ENCODE data around the gene PRKG1. TPM values are rescaled to one million over a fixed set of nuclear protein-coding genes. Genes with fewer than 3 reads are reported as not detected.

PRKG1 gene
- total and polyA plus RNA-seq, 12 donors: 3.8 to 48.1 (median 29.9) TPM

DNA sequence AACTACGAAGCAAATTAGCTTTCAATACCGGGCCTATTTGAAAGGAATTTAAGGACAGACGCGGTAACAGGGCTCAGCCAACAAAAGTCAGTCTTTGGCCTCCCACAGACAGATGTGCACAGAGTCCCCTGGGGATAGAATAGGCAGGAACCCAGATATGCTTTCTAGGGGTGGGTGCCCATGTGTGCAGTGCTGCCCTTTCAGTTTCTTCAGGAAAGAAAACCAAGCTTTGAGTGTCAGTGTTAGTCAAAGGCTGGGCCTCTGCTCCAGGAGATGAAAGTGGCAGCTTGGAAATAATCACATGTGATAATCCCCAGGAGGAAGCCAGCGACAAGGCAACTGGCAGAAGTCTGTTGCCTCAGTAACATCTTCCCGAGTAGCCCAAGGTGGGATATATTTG lies 668.9 kb downstream of the PRKG1 start:
- H3K27ac ChIP-seq: no peak overlapping the region
- H3K9me3 ChIP-seq: no peaks in the 10 kb centered on the region
- H3K27me3 ChIP-seq: no peaks in the 10 kb centered on the region
- peaks cover 0 to 12% (median 0%) of the 10 kb centered on the region in 9 donors for H3K4me1 ChIP-seq
- DNase-seq (no peak), ATAC-seq (peak in 1 of 8 donors; percentile 62)
- TF ChIP-seq, protein P1, sequence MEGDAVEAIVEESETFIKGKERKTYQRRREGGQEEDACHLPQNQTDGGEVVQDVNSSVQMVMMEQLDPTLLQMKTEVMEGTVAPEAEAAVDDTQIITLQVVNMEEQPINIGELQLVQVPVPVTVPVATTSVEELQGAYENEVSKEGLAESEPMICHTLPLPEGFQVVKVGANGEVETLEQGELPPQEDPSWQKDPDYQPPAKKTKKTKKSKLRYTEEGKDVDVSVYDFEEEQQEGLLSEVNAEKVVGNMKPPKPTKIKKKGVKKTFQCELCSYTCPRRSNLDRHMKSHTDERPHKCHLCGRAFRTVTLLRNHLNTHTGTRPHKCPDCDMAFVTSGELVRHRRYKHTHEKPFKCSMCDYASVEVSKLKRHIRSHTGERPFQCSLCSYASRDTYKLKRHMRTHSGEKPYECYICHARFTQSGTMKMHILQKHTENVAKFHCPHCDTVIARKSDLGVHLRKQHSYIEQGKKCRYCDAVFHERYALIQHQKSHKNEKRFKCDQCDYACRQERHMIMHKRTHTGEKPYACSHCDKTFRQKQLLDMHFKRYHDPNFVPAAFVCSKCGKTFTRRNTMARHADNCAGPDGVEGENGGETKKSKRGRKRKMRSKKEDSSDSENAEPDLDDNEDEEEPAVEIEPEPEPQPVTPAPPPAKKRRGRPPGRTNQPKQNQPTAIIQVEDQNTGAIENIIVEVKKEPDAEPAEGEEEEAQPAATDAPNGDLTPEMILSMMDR (IDR thresholded peaks at IDR 0.05): no peak
- no peaks in the 10 kb centered on the region for H3K36me3 ChIP-seq
- intact Hi-C loops (cut with DNase I): no loop called here
- H3K4me3 ChIP-seq: no peak overlapping the region
- WGBS, 2 donors: 48 to 54% methylated on average over 6 of the region's 6 CpGs

DNA sequence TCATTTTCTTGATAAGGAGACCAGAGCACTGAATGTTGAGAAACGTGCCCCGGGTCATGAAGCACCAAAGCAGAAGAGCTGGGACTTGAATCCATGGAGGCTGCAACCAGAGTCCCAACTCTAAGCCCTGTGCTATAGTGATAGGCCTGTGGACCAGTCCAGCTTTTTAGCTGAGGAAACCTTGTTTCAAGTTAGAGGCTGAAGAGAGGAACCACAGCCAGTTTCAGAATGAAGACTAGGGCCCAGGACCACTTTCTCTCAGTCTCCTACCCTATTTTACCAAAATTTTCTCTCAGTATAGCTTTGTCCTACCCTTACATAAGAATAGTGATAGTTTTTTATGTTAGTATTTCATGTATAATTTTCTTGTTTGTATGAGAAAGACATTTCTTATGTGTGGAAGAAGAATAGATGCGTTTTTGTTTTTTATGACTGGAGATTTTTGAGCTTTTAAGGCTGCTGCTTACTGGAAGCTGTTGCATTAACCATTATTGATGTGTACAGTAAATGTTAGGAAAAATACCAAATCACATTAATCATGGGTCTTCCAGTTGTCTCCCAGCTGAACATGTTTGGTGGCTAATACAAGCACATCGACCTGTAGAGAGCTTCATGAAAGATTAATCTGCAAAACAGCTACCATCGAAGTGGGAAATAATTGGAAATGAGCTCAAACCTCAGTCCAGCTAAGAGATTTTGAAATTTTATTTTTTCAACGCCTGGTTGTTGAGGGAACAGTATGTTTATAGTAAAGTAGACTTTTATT lies 670.1 kb downstream of the PRKG1 start:
- DNase-seq (no peak), ATAC-seq (no peak)
- Histone ChIP-seq H3K4me3 (no peak overlapping the region), H3K36me3 (no peaks in the 10 kb centered on the region), H3K9me3 (no peaks in the 10 kb centered on the region), H3K4me1 (peaks cover 0 to 12% (median 0%) of the 10 kb centered on the region in 9 donors), H3K27ac (no peak overlapping the region), H3K27me3 (no peaks in the 10 kb centered on the region)
- TF ChIP-seq, protein P1 (IDR thresholded peaks at IDR 0.05): no peak
- intact Hi-C loops (cut with DNase I): no loop called here
- WGBS, 2 donors: 86 to 89% methylated on average over 6 of the region's 6 CpGs

DNA sequence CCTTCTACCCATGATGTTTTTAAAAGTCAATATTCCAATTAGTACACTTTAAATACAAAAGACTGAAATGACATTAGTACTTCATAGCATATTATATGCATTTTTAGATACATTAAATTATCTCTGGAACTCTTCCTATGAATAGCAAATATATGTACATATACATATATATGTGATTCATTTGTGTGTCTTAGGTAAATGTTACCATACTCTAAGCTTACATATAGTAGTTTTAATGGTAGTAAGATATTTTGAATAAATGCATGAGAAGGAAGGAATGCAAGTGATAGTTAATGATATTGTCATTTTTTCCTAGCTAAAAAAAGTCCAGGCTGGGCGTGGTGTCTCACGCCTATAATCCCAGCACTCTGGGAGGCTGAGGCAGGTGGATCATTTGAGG lies 671.1 kb downstream of the PRKG1 start:
- ATAC-seq (no peak), DNase-seq (no peak)
- H3K27ac ChIP-seq: no peak overlapping the region
- no peaks in the 10 kb centered on the region for H3K9me3 ChIP-seq
- TF ChIP-seq, protein P1 (IDR thresholded peaks at IDR 0.05): no peak
- 91 to 96% methylated on average over 2 of the region's 2 CpGs for WGBS, 2 donors
- H3K4me3 ChIP-seq: no peak overlapping the region
- H3K27me3 ChIP-seq: no peaks in the 10 kb centered on the region
- H3K4me1 ChIP-seq: peaks cover 0 to 12% (median 0%) of the 10 kb centered on the region in 9 donors
- intact Hi-C loops (cut with DNase I): no loop called here
- no peaks in the 10 kb centered on the region for H3K36me3 ChIP-seq

DNA sequence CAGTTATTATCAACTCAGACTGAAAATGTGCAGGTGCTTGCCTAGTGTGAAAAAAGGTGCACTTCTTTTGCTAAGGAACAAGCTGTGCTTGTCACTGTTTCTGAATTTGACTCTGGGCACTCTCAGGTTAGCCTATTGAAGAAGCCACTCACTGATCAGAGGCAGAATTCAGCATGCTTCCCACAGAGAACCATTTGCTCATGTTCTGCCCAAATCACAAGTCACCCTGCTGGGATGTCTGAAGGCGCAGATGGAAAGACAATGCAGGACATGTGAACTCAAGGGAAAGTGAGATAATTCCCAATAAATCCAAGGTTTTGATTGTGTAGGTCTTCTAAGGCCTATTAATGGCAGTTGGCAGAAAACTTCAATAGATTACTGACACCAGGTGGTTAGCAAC lies 672.9 kb downstream of the PRKG1 start:
- Histone ChIP-seq H3K4me3 (no peak overlapping the region), H3K27me3 (no peaks in the 10 kb centered on the region), H3K27ac (no peak overlapping the region), H3K4me1 (peaks cover 0 to 10% (median 0%) of the 10 kb centered on the region in 9 donors), H3K9me3 (no peaks in the 10 kb centered on the region), H3K36me3 (no peaks in the 10 kb centered on the region)
- DNase-seq (no peak), ATAC-seq (no peak)
- intact Hi-C loops (cut with DNase I): no loop called here
- TF ChIP-seq, protein P1 (IDR thresholded peaks at IDR 0.05): no peak
- WGBS, 2 donors: 95 to 98% methylated on average over 1 of the region's 1 CpG
